K562 treated with DMSO at 1 percent for 12 hours (cell line): Measurements from ENCODE around the gene MXD4. TPM values are rescaled to one million over a fixed set of nuclear protein-coding genes. Genes with fewer than 3 reads are reported as not detected.

Experiments used
- total RNA-seq: library from RNA; unstranded; fragments of 300-600 nt; gene quantifications from 2 replicates; pipeline ENCODE4 v1.2.3, GENCODE V29; 2022; ENCODE audit not compliant: insufficient read depth

MXD4 gene
- 37.4 and 43.4 TPM in 2 replicates for total RNA-seq

DNA sequence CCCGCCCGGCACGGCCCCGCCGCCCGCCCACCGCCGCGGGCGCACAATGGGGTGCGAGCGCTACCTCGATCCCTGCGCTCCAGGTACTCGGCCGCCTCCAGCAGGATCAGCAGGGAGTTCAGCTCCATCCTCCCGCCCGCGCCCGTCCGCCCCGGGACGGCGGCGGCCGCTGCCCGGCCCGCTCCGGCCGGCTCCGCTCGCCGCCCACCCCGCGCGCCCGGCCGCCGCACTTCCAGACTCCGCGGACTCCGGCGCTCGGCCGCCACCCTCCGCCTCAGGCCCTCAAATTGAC is at the start of gene MXD4:
Gene MXD4 (minus strand): TSS at position 257 of the 292 bp plus-strand sequence. CDS start 129 bp downstream, at position 128.

GRCh38 chr4:2241410-2242353 is 20.2 kb downstream of the MXD4 start, which contains the start of the genes HAUS3 and POLN:
Gene HAUS3, minus strand, starts transcription at chr4:2242121. Its CDS starts 1,175 bp downstream, at chr4:2240946.
Gene POLN, minus strand, starts transcription at chr4:2242121. Its CDS starts 12,890 bp downstream, at chr4:2229231.

Other genes starting within 250 kb of the MXD4 start
- 1.8 and 3.3 TPM in 2 replicates for gene NAT8L, start 202.8 kb downstream of the MXD4 start, total RNA-seq
- 16.1 and 23.4 TPM in 2 replicates for gene HAUS3, start 20.0 kb downstream of the MXD4 start, total RNA-seq
- 1.2 and 1.8 TPM in 2 replicates for gene POLN, start 20.0 kb downstream of the MXD4 start, total RNA-seq
- gene ZFYVE28, start 156.5 kb upstream of the MXD4 start, total RNA-seq = 9.2 and 15.7 TPM in 2 replicates
- gene CFAP99, start 156.8 kb upstream of the MXD4 start, total RNA-seq = not detected in 2 replicates
- 18.7 and 39.3 TPM in 2 replicates for gene RNF4, start 207.0 kb upstream of the MXD4 start, total RNA-seq